HG02870 (cell line): ENCODE measurements around the gene QSOX2.

ENCODE experiments used
- ATAC-seq: cut with Tn5 transposase; IDR thresholded peaks from one replicate; pipeline ENCODE4 v1.9.1; 2021; ENCODE audit warnings: mild to moderate bottlenecking, moderate library complexity; ENCODE audit not compliant: unreplicated experiment

Gene QSOX2

DNA sequence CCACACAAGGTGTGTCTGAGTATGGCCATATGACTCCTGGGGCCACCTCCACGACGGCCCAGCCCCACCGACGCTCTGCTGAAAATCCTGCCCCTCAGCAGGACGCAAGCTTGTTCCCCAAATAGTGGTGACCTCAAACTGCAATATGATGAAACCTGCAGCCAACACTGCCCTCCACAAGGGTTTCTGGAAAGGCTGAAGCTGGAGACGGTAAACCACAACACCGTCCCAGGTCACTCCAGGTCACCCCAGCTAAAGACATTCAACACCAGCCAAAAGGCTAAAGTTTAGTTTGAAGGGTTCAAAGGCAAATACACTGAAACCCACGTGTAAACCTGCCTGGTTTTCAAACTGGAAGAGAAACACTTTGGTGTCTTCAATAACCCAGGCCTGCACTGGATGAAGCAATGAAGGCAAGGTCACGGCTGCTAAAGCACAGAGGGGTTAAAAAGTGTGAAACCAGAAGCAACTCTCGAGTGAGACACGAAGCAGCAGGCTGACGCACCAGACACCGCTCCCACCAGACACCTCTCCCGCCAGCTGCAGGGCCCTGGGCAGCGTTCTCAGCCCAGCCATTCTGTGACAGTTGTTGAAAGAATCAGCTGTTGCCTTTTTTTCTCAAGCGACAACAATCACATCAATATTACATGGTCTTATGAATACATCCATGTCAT lies 38.9 kb downstream of the QSOX2 start:
- ATAC-seq: no peak

- no peak for ATAC-seq
These were observed 40.0 kb downstream of the QSOX2 start for GRCh38 chr9:136205707-136205992.

DNA sequence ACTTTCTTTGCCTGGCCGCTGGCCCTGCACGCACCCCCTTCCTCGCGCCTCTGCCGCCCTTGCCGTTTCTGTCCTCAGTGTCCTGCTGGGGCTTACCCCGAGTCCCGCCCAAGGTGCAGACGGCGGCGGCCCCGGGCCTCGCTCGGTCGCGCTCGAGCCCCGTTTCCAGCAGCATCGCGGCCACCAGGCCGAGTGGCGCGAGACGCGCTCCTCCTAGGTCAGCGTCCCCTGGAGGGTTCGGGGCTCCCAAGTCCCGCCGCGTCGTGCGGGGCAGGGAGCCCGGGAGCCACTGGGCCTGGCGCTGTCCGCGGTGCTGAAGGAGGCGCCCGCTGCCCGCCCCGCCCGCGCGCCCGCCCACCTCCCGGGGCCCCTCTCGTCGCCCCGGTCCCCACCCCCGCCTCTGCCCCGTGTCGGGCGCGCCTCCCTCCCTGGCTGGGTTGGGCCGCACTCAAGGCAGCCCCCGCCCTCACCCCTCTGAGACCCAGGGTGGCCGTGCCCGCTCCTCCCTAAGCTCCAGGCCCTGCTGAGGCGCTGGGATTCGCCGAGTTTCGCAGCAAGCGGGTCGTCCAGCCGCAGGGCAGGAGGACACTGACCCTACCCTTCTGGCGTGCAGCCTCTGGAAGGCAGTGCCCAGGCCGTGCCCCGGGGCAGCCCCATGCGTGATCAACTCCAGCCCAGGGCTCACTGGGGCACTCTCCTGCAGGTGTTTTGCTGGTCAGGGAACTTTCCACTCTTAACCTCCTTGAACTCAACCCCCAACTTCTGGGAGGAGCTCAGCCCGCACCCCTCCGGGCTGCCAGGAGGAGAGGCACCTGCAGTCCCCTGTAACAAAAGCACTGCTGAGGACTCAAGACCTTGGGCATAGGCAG lies 40.5 kb downstream of the QSOX2 start, which contains the start of gene LHX3:
Gene LHX3 (minus strand): TSS at position 291 of the 869 bp plus-strand sequence. CDS start 116 bp downstream, at position 175.
- no peak for ATAC-seq

GRCh38 chr9:136204145-136204805 lies 41.3 kb downstream of the QSOX2 start:
- ATAC-seq: no peak

DNA sequence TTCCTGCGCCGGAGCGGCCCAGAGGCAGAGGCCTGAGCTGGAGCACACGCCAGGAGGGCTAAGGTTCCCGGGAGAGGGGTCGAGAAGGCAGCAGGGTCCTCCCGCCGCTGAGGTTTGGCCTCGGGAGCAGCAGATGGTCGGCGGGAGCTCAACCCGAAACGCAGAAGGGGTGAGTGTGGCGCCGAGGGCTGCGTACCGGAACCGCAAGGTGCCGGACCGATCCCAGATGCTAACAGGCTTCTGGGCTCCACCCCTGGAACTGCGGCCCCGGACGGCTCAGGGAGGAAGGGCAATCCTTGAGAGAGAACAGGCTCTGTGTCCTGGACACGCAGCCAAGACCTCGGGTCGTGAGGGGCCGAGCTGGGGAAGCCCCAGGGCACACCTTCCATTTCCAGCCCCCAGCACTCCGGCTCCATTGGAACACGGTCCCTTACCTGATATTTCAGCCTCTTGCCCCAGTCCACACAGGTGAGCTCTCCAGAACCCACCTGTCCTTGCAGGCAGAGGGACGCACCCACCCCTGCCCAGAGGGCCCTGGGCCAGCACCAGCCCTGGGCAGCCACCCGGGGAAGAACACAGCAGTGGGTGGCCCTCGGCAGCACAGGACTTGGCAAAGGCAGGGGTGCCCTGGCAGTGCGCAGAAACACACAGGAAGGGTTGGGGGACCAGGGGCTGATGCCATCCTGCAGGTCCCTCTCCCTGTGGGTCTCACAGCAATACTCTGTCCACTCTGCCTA lies 42.0 kb downstream of the QSOX2 start:
- ATAC-seq: no peak

- ATAC-seq: no peak
These were observed 42.9 kb downstream of the QSOX2 start for GRCh38 chr9:136202454-136203407.

- no peak for ATAC-seq
These were observed 43.8 kb downstream of the QSOX2 start for GRCh38 chr9:136201609-136202453.

DNA sequence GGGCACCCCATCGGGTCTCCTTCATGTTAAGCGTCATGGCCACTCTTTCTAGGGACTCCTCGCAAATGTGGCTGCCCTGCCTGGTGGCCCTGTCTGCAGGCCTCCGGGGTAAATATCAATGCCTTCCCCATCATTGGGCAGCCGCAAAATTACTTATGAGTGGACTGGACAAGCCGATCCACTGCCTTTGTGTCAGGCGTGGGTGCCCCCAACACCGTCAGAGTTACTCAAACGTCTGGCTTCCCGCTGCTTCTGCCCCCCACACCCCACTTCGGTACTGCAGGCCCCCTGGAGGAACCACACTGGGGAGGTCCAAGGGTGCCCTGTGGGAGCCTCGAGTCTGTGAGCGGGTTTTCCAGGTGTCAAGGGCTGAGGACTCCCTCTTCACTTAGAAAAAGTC lies 44.4 kb downstream of the QSOX2 start:
- ATAC-seq: no peak

DNA sequence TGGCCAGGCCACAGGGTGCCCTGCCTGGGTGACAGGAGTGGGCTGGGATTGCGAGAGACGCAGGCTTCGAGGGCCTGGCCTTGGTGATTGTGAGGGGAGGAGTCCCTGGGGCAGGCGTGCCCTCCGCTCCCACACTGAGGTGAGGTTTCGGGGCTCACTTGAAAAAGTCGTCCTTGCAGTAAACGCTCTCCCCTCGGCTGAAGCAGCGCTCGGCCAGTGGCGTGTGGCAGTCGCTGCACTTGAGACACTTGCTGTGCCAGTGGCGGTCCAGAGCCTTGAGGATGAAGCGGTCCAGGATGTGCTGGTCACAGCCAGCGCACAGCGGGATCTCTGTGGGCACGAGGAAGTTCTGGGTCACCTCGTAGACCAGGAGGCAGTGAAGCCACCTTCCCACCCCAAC lies 45.2 kb downstream of the QSOX2 start:
- no peak for ATAC-seq

GRCh38 chr9:136199391-136200288 lies 46.0 kb downstream of the QSOX2 start:
- ATAC-seq: no peak

- no peak for ATAC-seq
These were observed 47.0 kb downstream of the QSOX2 start for GRCh38 chr9:136198605-136199083.

DNA sequence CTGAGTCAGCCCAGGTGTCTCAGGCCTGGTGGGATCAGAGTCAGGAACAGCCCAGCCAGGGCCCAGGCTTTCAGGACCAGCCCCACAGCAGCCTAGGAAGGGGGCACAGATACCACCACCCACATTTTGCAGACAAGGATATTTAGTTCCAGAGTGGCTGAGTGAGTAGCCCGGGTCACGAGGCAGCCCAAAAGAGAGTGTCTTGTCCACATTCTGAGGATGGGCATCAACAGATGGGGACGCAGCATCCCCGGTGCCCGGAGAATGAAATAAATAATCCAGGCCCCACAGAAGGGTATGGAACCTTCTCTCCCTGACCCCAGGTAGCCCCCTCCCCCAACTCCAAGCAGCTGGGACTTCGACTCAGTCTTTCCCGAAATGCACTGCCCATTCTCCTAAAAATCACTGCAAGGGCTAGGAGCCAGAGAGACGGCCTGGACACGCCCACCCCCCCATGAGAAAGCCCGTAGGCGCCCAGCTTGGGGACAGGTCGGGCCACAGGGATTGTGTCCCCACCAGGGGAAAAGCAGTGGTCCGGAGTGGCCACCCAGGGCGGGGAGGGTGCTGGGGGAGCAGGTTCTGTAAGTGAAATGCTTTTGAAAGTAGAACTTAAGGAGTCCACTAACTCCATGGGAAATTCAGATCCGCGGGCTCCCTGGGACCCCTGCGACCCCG lies 47.5 kb downstream of the QSOX2 start:
- no peak for ATAC-seq

GRCh38 chr9:136197084-136197875 lies 48.3 kb downstream of the QSOX2 start:
- no peak for ATAC-seq

GRCh38 chr9:136196404-136197083 lies 49.1 kb downstream of the QSOX2 start:
- ATAC-seq: no peak

DNA sequence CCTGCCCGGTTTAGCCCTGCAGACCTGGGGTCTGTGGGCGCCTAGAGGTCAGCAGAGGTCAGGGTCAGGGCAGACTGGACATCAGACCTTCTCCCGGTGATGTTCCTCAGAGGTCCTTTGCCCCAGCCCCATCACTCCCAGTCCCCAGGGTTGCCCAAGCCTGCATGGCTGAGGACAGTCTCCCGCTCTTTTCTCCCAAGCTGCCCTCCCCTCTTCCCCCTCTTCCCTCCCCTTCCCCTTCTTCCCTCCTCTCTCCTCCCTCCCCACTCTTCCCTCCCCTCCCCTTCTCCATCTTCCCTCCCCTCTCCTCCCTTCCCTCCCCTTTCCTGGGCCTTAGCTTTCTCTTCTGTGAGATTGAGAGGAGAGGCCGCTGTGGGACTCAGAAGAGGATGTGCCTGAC lies 51.1 kb downstream of the QSOX2 start:
- no peak for ATAC-seq

GRCh38 chr9:136193891-136194279 lies 51.7 kb downstream of the QSOX2 start:
- ATAC-seq: no peak
